Ramos (cell line): ENCODE results near the gene ADGB.

ENCODE experiments used
- in situ Hi-C: fragments of 300-500 bp; cut with MboI; formaldehyde crosslinking; loops from one replicate; pipeline ENCODE4 v1.14.3; 2022; ENCODE audit warnings: low sequenced_read_pairs; ENCODE audit not compliant: unreplicated experiment

The ADGB gene

GRCh38 chr6:146857180-146857979 is 258.6 kb downstream of the ADGB start:
- in situ Hi-C loops = no loop called here

GRCh38 chr6:146857980-146858347 is 259.2 kb downstream of the ADGB start:
- in situ Hi-C loops = no loop called here

DNA sequence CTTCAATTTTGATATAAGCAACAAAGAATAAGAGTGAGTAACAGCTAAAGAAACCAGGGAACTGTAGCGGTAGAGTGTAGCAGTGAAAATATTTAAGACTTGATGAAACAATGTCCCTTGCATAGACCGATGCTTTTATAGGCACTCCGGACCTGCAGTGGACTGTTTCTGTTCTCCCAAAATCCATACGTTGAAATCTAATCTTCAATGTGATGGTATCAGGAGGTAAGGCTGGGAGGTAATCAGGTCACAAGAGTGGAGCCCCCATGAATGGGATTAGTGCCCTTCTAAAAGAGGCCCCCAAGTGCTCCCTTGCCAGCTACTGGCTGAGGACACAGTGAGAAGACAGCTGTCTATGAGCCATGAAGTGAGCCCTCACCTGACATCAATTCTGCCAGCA is 260.4 kb downstream of the ADGB start:
- in situ Hi-C loops = no loop called here

GRCh38 chr6:146859795-146860495 is 261.2 kb downstream of the ADGB start:
- in situ Hi-C loops = no loop called here

DNA sequence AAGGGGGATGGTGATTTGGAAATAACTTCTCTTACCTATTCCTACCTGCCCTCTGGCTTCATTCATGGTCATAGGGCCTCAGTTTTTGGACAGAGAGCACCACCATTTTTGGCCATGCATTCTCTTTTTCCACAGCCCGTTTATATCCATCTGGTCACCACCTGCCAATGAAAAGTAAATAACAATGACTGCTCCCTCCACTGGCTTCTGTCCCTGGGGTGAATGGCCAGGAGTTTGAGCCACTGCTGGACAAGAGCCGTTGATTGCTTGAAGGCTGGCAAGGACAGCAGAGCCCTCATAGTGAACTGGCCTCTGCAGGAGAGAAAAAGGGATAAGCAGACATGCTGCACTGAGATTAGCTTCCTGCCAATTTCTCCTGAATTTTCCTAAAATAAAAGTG is 261.8 kb downstream of the ADGB start:
- in situ Hi-C loops = no loop called here

DNA sequence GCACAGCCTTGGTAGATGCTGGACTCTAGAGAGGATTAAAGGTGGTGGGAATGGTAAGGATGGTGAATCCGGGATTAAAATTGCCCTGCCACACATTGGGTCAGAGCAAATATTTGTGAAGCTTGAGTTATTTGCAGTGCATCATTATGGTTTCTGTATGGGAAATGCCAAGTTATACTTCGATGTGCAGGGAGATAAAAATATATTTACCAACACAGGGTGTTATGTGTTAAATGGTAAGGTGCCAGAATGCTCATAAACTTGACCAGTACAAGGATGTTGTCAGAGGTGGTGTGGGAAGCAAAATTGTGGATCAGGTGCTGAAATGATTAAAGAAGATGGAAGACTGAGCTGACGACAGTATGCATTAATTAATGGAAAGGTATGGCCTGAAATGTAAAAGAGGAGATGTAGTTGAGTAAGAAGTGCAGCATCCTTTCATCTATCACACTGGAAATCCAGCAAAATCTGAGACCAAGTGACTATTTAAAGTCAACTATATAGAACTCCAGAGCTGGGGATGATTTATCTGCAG is 262.3 kb downstream of the ADGB start:
- in situ Hi-C loops = no loop called here

DNA sequence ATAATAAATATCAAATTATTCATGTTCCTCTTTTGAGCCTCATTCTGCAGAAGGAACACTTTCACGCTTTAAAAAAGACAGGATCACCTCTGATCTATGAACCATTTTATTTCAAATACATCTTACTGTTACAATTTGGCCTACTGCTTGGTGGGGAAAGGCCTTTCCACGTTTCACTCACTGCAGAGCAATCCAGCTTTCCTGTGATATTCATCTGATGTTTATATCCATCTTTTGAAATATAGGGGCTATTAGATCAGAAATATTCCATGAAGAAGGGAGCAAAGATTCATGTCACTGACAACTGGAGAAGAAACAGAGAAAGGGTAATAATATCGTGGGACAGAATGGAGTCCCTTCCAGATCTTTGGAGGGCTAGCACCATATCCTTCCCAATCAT is 262.9 kb downstream of the ADGB start:
- in situ Hi-C loops = no loop called here

- in situ Hi-C loops = no loop called here
Measured at GRCh38 chr6:146862508-146862919, 263.7 kb downstream of the ADGB start.

- in situ Hi-C loops = no loop called here
Measured at GRCh38 chr6:146864300-146864699, 265.5 kb downstream of the ADGB start.

- in situ Hi-C loops = no loop called here
Measured at GRCh38 chr6:146864885-146865284, 266.1 kb downstream of the ADGB start.
